GM18870 (cell line): ENCODE data around the gene MTF1.
"Not testable (repeated sequence)": the region's sequence is repeated elsewhere in the genome, so short reads cannot be mapped to it uniquely, and the experiment has no call there.

Experiments
- ATAC-seq: cut with Tn5 transposase; IDR thresholded peaks from one replicate; pipeline ENCODE4 v1.9.1; 2021; ENCODE audit warnings: moderate library complexity; ENCODE audit not compliant: unreplicated experiment

MTF1 gene

GRCh38 chr1:37794372-37795339, 64.7 kb downstream of the MTF1 start:
- ATAC-seq: no peak

GRCh38 chr1:37793773-37794371, 65.5 kb downstream of the MTF1 start, which contains the start of gene MANEAL:
MANEAL (plus strand) TSS chr1:37793847; CDS start chr1:37794183, 336 bp downstream.
- ATAC-seq: no peak

- ATAC-seq: no peak
These were observed 66.3 kb downstream of the MTF1 start for GRCh38 chr1:37792943-37793686.

- no peak for ATAC-seq
These were observed 76.9 kb downstream of the MTF1 start for GRCh38 chr1:37782491-37782890.

GRCh38 chr1:37778654-37779053, 80.7 kb downstream of the MTF1 start:
- no peak for ATAC-seq

GRCh38 chr1:37776946-37777516, 82.4 kb downstream of the MTF1 start:
- ATAC-seq: no peak

- ATAC-seq: not testable (repeated sequence)
These were observed 88.0 kb downstream of the MTF1 start for GRCh38 chr1:37771440-37771839.

- no peak for ATAC-seq
These were observed 91.9 kb downstream of the MTF1 start for GRCh38 chr1:37767488-37767887.

GRCh38 chr1:37765916-37766664, 93.3 kb downstream of the MTF1 start:
- no peak for ATAC-seq

- no peak for ATAC-seq
These were observed 94.4 kb downstream of the MTF1 start, which contains the start of gene EPHA10 for GRCh38 chr1:37764888-37765441. EPHA10 (minus strand) TSS chr1:37765120; CDS start chr1:37765066, 54 bp downstream.

GRCh38 chr1:37764414-37764825, 95.0 kb downstream of the MTF1 start:
- no peak for ATAC-seq

- ATAC-seq: no peak
These were observed 95.5 kb downstream of the MTF1 start for GRCh38 chr1:37763791-37764413.

- no peak for ATAC-seq
These were observed 96.9 kb downstream of the MTF1 start for GRCh38 chr1:37762516-37762915.

- ATAC-seq: no peak
These were observed 97.8 kb downstream of the MTF1 start for GRCh38 chr1:37761416-37762095.
